ENCODE measurements around the gene TUNAR.

- TF ChIP-seq CTCF (IDR thresholded peaks at IDR 0.05) = no peak
- no peak for TF ChIP-seq POLR2A (IDR thresholded peaks at IDR 0.05)
These were observed 44.3 kb downstream of the TUNAR start for GRCh38 chr14:95920769-95921438.

Data from tibial nerve (tissue), 3 donors.